IPS DF 4.7 (cell line): ENCODE data around the gene PSMA5.
"Not testable (repeated sequence)": the region's sequence is repeated elsewhere in the genome, so short reads cannot be mapped to it uniquely, and the experiment has no call there.

Source experiments
- DNase-seq: peaks from one replicate; pipeline ENCODE4 v3.0.0-alpha.2; 2013; ENCODE audit warnings: low spot score; ENCODE audit errors: extremely low read depth

The PSMA5 gene

DNA sequence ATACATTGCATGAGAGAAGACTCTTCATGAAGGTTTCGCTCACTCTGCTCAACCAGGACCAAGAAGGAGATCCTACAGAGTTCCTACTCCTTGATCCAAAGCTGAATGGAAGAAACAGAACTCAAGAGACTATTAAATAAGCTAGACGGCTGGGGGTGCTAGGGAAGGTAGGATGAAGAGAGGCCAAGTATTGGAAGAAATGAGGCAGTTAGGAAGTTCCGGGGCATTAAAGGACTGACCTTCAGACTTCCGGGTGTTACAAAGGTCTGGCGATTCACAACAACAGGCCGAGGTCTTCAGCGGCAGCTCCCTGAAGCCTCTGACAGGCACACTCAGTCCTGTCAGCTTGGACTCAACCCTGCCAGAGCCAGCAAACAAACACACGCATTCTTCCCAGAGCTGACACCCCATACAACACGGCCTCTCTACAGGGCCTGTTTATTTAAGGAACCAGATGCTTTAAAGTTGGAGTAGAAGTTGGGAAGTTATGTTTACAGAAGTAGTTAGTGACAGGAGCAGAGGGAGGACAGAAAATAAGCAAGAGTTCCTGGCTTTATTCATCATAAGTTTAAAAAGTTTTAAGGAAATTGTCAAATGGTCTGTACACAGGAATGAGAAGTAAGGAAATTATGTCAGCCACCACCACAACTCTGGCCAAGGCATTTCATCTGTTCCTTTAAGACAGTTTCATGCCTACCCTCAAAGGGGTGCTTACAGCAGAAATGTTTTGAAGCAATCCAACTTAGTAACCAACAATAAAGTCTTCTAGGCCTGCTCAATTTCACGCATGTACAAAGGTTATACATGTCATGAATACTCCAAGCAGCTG, 33.2 kb downstream of the PSMA5 start:
- DNase-seq = no peak

DNA sequence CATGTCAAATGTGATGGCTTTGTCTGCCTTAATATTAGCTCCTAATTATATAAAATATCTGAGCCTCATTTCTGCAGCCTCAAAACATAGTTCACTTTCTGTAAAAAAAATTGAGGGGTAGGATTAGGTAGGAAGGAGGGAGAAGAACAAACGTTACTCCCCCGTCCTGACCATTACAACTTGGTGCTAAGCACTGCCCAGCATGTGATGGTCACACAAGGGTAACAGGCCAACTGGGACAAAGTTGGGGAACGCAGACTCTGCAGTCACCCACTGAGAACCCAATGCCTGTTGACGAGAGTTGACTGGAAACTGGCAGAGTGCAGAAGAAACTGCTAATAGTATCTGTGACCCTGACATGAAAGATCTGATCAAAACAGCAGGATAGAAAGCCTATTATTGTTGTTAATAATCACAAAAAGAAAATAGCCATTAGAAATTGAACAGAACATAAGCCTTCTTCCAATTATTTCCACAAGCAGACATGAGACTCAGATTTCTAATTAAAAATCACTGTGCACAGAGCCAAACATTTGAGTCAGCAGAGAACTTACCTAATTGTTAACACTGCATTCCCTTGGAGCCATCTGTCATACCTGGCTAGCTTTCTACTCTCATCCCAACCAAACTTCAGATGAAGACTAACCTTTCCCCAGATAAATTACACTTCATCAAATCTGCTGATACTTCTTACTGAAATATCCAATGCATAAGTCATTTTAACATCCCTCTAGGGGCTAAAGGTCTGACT, 34.0 kb downstream of the PSMA5 start:
- no peak for DNase-seq

GRCh38 chr1:109391626-109392025, 34.6 kb downstream of the PSMA5 start:
- no peak for DNase-seq

- DNase-seq = no peak
These were observed 35.1 kb downstream of the PSMA5 start for GRCh38 chr1:109391157-109391556.

DNA sequence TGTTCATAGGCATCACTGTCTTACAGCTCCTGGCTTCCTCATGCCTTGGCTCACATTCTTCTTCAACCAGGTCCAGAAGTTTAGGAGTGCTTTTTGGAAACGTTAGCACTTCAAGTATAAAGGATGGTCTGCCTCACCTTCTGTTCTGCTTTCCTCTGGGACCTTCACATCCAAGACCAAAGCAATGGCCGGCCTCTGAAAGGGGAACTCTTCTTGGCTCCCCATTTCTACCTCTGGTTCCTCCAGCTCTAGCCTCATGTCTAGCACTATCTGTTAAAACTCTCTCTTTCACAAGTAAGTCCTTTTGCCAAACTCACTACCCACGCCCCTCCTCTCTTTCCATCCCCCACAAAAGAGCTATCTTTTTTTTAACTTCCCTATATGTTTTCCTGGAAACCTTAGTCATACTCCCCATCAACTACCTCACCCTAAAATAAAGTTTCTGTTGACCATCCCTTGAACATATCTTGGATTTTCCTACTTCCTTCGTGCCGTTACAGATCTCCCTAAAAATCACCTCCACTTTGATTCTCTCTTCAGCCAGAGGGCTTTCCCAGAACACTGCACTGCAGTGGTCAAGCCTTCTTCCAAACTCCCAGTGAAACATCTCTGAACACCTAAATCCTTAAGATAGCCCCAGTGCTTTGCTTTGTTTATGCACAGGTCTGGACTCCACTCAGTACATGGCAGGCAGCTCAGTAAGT, 36.5 kb downstream of the PSMA5 start:
- no peak for DNase-seq

DNA sequence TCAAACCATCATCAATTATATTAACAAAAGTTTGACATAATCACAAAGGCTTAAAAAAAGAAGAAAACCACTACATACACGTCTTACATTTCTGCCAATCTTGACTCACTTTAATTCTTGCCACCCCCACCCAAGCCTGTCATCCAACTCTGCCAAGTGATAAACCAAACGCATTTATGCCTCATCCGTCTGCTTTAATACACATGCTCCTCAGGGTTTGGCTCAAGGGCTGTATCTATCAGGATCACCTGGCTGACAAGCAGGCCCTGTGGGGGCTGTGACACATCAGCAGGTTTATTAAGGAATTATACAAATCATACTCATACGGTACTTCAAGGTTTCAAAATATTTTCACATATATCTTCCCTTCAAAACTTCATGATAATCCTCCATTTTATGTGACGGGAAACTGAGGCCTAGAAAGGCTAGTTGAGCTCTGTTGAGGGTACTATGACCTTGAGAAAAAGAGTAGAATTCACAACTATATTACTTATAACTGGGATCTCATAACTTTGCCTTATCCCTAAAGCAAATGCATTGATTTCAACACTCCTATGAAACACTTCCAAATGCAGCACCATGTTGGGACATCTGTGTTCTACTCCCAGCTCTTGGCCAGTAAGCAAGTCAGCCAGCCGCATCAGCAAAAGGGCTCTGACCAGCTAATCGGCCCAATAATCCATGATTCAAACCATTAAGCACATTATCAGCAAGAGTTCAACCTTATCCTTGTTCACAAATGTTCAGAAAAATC, 37.2 kb downstream of the PSMA5 start:
- no peak for DNase-seq

- no peak for DNase-seq
These were observed 38.0 kb downstream of the PSMA5 start for GRCh38 chr1:109388208-109388711.

DNA sequence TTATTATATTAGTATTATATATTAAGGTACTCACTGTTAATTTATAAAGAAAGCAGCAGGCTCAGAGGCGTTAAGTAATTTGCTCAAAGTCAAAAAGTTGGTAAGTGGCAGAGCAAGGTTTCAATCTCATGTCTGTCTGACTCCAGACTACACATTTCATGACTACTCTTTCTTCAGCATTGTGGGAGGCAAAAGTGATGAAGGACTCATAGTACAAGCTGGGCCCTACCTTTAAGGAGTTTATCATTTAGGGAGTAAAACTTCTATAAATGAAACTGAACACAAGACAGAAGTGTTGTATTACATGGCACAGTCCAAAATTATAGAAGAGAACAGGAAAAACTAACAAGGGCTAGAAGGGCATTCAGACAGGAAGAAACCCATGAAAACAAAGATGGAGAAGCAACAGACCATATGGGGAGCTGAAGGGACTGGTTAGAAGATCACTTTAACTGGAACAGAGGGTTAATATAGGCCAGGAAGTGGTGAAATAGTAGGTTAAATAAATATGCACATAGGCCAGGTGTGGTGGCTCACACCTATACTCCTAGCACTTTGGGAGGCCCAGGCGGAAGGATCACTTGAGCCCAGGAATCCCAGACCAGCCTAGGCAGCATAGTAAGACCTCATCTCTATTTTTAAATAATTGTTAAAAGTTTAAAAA, 40.1 kb downstream of the PSMA5 start:
- no peak for DNase-seq

- DNase-seq = no peak
These were observed 40.8 kb downstream of the PSMA5 start for GRCh38 chr1:109385417-109385816.

DNA sequence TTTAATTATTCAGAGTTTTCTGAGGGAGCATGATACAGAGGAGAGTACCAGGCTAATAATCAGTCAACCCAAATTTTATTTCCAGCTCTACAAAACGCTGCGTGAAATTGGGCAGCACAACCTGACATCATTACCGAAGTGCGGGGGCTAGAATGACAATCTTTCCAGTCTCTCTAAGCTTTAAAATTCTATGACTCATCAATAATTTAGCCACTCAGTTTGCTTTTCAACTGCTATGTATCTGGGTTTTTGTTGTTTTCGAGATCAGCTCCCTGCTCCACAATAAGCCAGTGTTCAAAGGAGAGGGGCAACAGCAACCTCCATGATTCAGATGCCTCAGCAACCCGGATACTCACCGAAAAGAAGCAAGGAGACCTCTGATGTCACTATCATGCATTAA, 42.4 kb downstream of the PSMA5 start:
- DNase-seq = no peak

DNA sequence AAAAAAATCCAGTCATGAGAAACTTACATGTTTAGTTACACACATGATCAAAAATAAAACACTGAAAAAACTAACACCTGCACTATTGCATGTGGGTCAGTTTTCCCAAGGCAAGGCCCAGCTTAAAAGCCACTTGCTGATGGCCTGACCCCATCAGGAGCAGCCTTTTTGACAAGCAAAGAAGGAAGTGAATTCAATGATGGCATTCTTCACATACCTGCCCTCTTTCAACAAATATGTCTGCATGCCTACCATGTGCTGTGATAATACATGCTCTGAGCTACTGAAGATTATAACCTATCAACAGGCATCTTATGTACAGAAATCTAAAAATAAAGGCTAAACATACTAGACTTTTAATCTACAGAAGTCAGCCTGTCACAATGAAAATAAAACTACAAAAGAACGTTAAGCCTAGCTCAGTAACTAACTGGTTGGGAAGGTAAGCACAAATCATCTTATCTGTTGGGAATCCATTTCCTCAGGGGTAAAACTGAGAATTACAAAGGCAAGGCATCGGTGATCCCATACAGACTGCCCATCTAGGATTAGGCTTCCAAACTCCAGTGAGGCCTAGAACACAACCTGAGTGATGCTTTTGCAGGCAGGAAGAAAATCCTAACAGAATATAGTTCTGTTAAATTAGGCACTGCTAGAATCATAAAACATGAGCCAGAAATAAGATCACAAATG, 43.0 kb downstream of the PSMA5 start:
- DNase-seq = no peak

DNA sequence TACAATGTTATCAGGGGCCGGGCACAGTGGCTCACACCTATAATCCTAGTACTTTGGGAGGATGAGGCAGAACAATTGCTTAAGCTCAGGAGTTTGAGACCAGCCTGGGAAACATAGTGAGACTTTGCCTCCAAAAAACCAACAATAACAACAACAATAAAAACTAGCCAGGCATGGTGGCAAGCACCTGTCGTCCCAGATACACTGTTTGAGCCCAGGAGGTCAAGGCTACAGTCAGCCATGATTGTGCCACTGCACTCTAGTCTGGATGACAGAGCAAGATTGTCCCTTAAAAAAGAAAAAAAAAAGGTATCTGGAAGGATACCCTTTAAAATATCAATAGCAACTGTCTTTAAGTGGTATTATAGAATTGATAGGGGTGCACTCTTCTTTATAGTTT, 44.7 kb downstream of the PSMA5 start:
- DNase-seq = no peak

GRCh38 chr1:109379907-109380306, 46.3 kb downstream of the PSMA5 start:
- DNase-seq = no peak

- no peak for DNase-seq
These were observed 46.8 kb downstream of the PSMA5 start for GRCh38 chr1:109379422-109379821.

DNA sequence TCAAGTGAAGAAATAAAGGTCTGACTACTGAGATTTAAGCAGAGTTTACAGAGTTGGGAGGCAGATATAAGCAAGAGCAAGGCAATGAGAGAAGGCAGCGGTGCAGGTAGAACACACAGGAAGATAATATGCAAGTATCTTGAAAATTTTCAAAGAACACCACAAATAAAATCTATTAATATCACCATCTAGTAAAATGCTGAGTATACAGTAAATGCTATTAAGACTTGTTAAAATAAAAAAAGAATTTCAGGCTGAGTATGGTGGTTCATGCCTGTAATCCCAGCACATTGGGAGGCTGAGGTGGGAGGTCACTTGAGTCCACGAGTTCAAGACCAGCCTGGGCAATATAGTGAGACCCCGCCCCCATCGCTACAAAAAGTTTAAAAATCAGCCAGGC, 48.5 kb downstream of the PSMA5 start:
- DNase-seq = no peak

- not testable (repeated sequence) for DNase-seq
These were observed 52.6 kb downstream of the PSMA5 start for GRCh38 chr1:109373696-109374095.

DNA sequence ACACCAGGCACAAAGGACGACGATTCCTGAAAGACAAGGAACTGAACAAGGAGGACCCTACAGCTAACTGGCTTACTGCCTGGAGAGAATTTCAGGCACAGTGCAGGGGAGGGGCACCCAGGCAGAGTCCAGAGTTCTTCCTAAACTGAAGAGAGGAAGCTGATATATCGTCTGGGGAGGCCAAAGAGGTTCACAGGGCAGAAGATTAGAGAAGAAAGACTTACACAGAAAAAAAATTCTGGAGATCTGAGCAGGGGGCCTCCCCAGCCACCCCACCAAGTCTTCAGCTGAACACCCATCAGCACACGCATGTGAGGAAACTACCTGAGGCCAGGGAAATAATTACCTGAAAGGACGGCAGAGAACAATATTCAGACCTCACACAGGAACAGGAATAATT, 53.1 kb downstream of the PSMA5 start:
- no peak for DNase-seq

DNA sequence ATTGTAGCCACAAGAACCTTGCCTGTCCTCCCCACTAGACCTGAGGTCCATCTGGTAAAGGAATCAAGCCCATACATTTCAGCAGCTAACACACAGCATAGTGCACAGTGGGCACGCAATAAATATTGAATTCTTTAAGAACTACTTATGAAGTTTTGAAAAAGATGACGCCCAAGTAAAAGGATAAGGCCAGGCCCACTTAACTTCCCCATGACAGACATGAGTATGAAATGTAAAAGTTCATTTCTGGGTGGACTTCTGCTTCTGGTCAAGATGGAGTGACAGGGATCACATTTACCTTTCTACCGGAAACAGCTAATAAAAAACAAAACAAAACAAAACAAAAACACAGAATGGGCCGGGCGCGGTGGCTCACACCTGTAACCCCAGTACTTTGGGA, 54.0 kb downstream of the PSMA5 start:
- no peak for DNase-seq

- no peak for DNase-seq
These were observed 54.9 kb downstream of the PSMA5 start for GRCh38 chr1:109371341-109371739.

GRCh38 chr1:109370712-109371340, 55.4 kb downstream of the PSMA5 start:
- no peak for DNase-seq
